Body of pancreas (tissue), 4 donors: Measurements from ENCODE around the gene TMEM244. TPM values are rescaled to one million over a fixed set of nuclear protein-coding genes. Genes with fewer than 3 reads are reported as not detected.

Source experiments
- ATAC-seq: fragments of 150-250 bp; one replicate; pipeline ENCODE4 v1.9.1; 2016
- DNase-seq, 4 donors: peaks; one replicate each; pipeline ENCODE4 v3.0.0-alpha.2; 2019
- H3K27ac ChIP-seq, 4 donors: fragments of 200-600 bp; sonication (generic); 1 replicate in 3 of 4; 2 replicates in 1 of 4; pipeline versions ENCODE4 v1.5.1 to v1.6.1; 2016 to 2019; ENCODE audit warnings: mild to moderate bottlenecking in 1 of 4, mixed read lengths in 1 of 4, moderate library complexity in 1 of 4
- H3K27me3 ChIP-seq, 2 donors: fragments of 200-600 bp; sonication (generic); one replicate each; pipeline ENCODE4 v1.6.0; 2016; ENCODE audit warnings: mild to moderate bottlenecking in 1 of 2
- H3K36me3 ChIP-seq, 2 donors: fragments of 200-600 bp; sonication (generic); replicated peaks in 1 of 2; 2 replicates each; pipeline ENCODE4 v1.5.1; 2016; ENCODE audit warnings: low read depth in 2 of 2; ENCODE audit not compliant: insufficient read depth in 1 of 2
- H3K4me1 ChIP-seq: fragments of 200-600 bp; sonication (generic); one replicate; pipeline ENCODE4 v1.6.0; 2016
- H3K4me3 ChIP-seq, 2 donors: fragments of 200-600 bp; sonication (generic); 1 replicate in 1 of 2; 2 replicates in 1 of 2; pipeline ENCODE4 v1.5.1; 2016 to 2019
- H3K9me3 ChIP-seq, 3 donors: fragments of 200-600 bp; sonication (generic); 1 replicate in 2 of 3; 2 replicates in 1 of 3; pipeline ENCODE4 v1.5.1; 2016
- POLR2A ChIP-seq, 3 donors: fragments of 450-650 bp; IDR thresholded peaks; one replicate each; pipeline ENCODE4 v1.6.1; 2016; ENCODE audit warnings: antibody characterized with exemption in 3 of 3, mild to moderate bottlenecking in 2 of 3
- WGBS, 2 donors: methylation state at CpG; one replicate each; pipeline ENCODE4 v1.1.5; 2017; 5-methylcytosine and 5-hydroxymethylcytosine counted together
- intact Hi-C: fragments of 100-400 bp; cut with DNase I; formaldehyde crosslinking; loops from one replicate; pipeline ENCODE4 v1.15.1; 2023
- total RNA-seq, 2 donors: library from RNA; depleted of rRNA; stranded (reverse); fragments of >200 nt; gene quantifications; one replicate each; pipeline ENCODE4 v1.1.0, GENCODE V29; 2016
- TF ChIP-seq, protein P1 (sequence below), 7 experiments: fragments of 450-650 bp in 4 of 7; fragments of 200-600 bp in 3 of 7; sonication (generic) in 3 of 7; IDR thresholded peaks; one replicate each; pipeline ENCODE4 v1.5.1; 2016 to 2019; ENCODE audit warnings: antibody characterized with exemption in 7 of 7

TMEM244 gene
- total RNA-seq, 2 donors from 2014 or later = not detected

GRCh38 chr6:129789974-129790373 lies 71.1 kb downstream of the TMEM244 start:
- no peaks in the 10 kb centered on the region for H3K36me3 ChIP-seq
- H3K4me3 ChIP-seq = no peak overlapping the region
- H3K27ac ChIP-seq = no peak overlapping the region
- TF ChIP-seq, protein P1, sequence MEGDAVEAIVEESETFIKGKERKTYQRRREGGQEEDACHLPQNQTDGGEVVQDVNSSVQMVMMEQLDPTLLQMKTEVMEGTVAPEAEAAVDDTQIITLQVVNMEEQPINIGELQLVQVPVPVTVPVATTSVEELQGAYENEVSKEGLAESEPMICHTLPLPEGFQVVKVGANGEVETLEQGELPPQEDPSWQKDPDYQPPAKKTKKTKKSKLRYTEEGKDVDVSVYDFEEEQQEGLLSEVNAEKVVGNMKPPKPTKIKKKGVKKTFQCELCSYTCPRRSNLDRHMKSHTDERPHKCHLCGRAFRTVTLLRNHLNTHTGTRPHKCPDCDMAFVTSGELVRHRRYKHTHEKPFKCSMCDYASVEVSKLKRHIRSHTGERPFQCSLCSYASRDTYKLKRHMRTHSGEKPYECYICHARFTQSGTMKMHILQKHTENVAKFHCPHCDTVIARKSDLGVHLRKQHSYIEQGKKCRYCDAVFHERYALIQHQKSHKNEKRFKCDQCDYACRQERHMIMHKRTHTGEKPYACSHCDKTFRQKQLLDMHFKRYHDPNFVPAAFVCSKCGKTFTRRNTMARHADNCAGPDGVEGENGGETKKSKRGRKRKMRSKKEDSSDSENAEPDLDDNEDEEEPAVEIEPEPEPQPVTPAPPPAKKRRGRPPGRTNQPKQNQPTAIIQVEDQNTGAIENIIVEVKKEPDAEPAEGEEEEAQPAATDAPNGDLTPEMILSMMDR (IDR thresholded peaks at IDR 0.05) = no peak
- no peak for TF ChIP-seq POLR2A (IDR thresholded peaks at IDR 0.05)
- intact Hi-C loops = no loop called here
- no peaks in the 10 kb centered on the region for H3K27me3 ChIP-seq
- ATAC-seq = no peak
- H3K9me3 ChIP-seq = no peaks in the 10 kb centered on the region
- DNase-seq = no peak
- no peaks in the 10 kb centered on the region for H3K4me1 ChIP-seq

GRCh38 chr6:129787816-129788215 lies 73.3 kb downstream of the TMEM244 start:
- intact Hi-C loops = no loop called here
- TF ChIP-seq POLR2A (IDR thresholded peaks at IDR 0.05) = no peak
- TF ChIP-seq, protein P1 (IDR thresholded peaks at IDR 0.05) = no peak
- no peak for ATAC-seq

DNA sequence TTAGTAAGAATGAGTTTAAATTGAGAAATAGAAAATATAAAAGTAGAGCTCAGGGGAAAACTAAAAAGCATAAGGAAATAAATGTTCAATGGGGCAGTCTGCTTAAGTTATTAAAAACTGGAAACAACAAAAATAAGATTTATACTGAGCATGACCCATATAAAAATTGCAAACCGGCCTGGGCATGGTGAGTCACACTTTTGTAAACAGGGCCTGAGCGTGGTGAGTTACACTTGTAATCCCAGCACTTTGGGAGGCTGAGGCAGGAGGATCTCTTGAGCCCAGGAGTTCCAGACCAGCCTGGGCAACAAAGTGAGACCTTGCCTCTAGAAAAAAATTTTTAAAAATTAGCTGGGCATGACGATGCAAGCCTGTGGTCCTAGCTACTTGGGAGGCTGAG lies 74.6 kb downstream of the TMEM244 start:
- intact Hi-C loops = no loop called here
- no peak overlapping the region for H3K27ac ChIP-seq
- H3K36me3 ChIP-seq = no peaks in the 10 kb centered on the region
- WGBS, 2 donors = 62 to 76% methylated on average over 3 of the region's 3 CpGs
- TF ChIP-seq, protein P1 (IDR thresholded peaks at IDR 0.05) = no peak
- TF ChIP-seq POLR2A (IDR thresholded peaks at IDR 0.05) = no peak
- DNase-seq = no peak
- H3K4me3 ChIP-seq = no peak overlapping the region
- H3K9me3 ChIP-seq = no peaks in the 10 kb centered on the region
- H3K4me1 ChIP-seq = no peaks in the 10 kb centered on the region
- no peak for ATAC-seq
- H3K27me3 ChIP-seq = no peaks in the 10 kb centered on the region

More at GRCh38 chr6:129787816-129788215, 73.3 kb downstream of the TMEM244 start:
- DNase-seq = no peak
- H3K36me3 ChIP-seq = no peaks in the 10 kb centered on the region
- WGBS, 2 donors = 74 to 82% methylated on average over 2 of the region's 2 CpGs
- no peak overlapping the region for H3K27ac ChIP-seq
- H3K4me3 ChIP-seq = no peak overlapping the region
- no peaks in the 10 kb centered on the region for H3K27me3 ChIP-seq
- H3K4me1 ChIP-seq = no peaks in the 10 kb centered on the region
- no peaks in the 10 kb centered on the region for H3K9me3 ChIP-seq

DNA sequence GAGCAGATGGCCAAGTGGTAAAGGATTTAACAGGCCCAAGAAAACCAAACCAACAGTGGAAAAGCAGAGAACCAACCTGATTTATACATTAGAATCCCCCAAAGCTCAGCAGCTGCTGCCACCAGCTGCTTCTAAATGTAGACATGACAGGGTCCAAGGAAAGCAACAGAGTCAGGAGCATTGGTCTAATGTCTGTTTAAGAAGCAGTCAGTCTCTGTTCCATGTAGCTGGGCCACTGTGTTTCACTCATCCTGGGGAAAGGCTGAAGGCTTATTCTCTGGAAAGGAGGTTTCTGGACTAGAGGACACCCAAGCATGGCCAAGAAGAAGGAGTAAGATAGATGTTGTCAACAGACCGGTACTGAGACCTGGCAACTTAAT lies 75.4 kb downstream of the TMEM244 start:
- Histone ChIP-seq H3K27ac (no peak overlapping the region), H3K4me1 (no peaks in the 10 kb centered on the region), H3K4me3 (no peak overlapping the region), H3K27me3 (no peaks in the 10 kb centered on the region), H3K9me3 (no peaks in the 10 kb centered on the region), H3K36me3 (no peaks in the 10 kb centered on the region)
- no peak for ATAC-seq
- no peak for TF ChIP-seq POLR2A (IDR thresholded peaks at IDR 0.05)
- TF ChIP-seq, protein P1 (IDR thresholded peaks at IDR 0.05) = no peak
- intact Hi-C loops = no loop called here
- 77 to 92% methylated on average over 1 of the region's 1 CpG for WGBS, 2 donors
- no peak for DNase-seq

- H3K27ac ChIP-seq = no peak overlapping the region
- intact Hi-C loops = no loop called here
- ATAC-seq = no peak
- 57 to 64% methylated on average over 4 of the region's 4 CpGs for WGBS, 2 donors
- no peaks in the 10 kb centered on the region for H3K9me3 ChIP-seq
- no peaks in the 10 kb centered on the region for H3K4me1 ChIP-seq
- no peaks in the 10 kb centered on the region for H3K36me3 ChIP-seq
- DNase-seq = no peak
- H3K27me3 ChIP-seq = no peaks in the 10 kb centered on the region
- no peak overlapping the region for H3K4me3 ChIP-seq
- no peak for TF ChIP-seq POLR2A (IDR thresholded peaks at IDR 0.05)
- TF ChIP-seq, protein P1 (IDR thresholded peaks at IDR 0.05) = no peak
These were observed 75.9 kb downstream of the TMEM244 start for GRCh38 chr6:129785047-129785755.
